HepG2 (cell line): ENCODE results near the gene KIN. TPM values are rescaled to one million over a fixed set of nuclear protein-coding genes. Genes with fewer than 3 reads are reported as not detected.

Experiments used
- CEBPB ChIP-seq: IDR thresholded peaks from 2 replicates; pipeline ENCODE4 v1.6.1; 2011; ENCODE audit warnings: low read depth, low read length, improper control_type of control experiment, borderline replicate concordance
- DR1 ChIP-seq: sonication (generic); formaldehyde crosslinking; IDR thresholded peaks from 2 replicates; pipeline ENCODE4 v1.8.0; 2021; ENCODE audit warnings: mild to moderate bottlenecking, missing genetic modification reagents, inconsistent platforms
- EED ChIP-seq: sonication (generic); formaldehyde crosslinking; IDR thresholded peaks from 2 replicates; pipeline ENCODE4 v1.5.0; 2020; ENCODE audit warnings: mild to moderate bottlenecking, missing genetic modification reagents
- HNF4A ChIP-seq: sonication (generic); formaldehyde crosslinking; IDR thresholded peaks from 2 replicates; pipeline ENCODE4 v1.4.0; 2020; ENCODE audit warnings: missing genetic modification reagents
- KAT7 ChIP-seq: IDR thresholded peaks from 2 replicates; pipeline ENCODE4 v1.6.1; 2018; ENCODE audit warnings: borderline replicate concordance, missing compliant biosample characterization
- KDM4B ChIP-seq: sonication (generic); formaldehyde crosslinking; IDR thresholded peaks from 2 replicates; pipeline ENCODE4 v1.4.0; 2020; ENCODE audit warnings: missing genetic modification reagents
- KLF6 ChIP-seq: IDR thresholded peaks from 2 replicates; pipeline ENCODE4 v1.8.0; 2016; ENCODE audit warnings: missing biosample characterization, missing genetic modification reagents
- KMT2B ChIP-seq: IDR thresholded peaks from 2 replicates; pipeline ENCODE4 v1.6.1; 2016; ENCODE audit warnings: missing genetic modification reagents, missing compliant biosample characterization
- MATR3 ChIP-seq: sonication (generic); formaldehyde crosslinking; IDR thresholded peaks from 2 replicates; pipeline ENCODE4 v1.4.0; 2020; ENCODE audit warnings: missing genetic modification reagents
- PATZ1 ChIP-seq: sonication (generic); formaldehyde crosslinking; IDR thresholded peaks from 2 replicates; pipeline ENCODE4 v1.4.0; 2020; ENCODE audit warnings: missing genetic modification reagents
- PBX2 ChIP-seq: IDR thresholded peaks from 2 replicates; pipeline ENCODE4 v1.6.1; 2016; ENCODE audit warnings: control low read depth
- POLR2AphosphoS2 ChIP-seq: IDR thresholded peaks from 2 replicates; pipeline ENCODE4 v1.6.1; 2011; ENCODE audit warnings: low read depth, low read length, improper control_type of control experiment
- PPARG ChIP-seq: conservative IDR thresholded peaks from 2 replicates; pipeline ENCODE4 v1.6.1; 2016; ENCODE audit warnings: missing biosample characterization, missing genetic modification reagents
- PRDM10 ChIP-seq: sonication (generic); formaldehyde crosslinking; IDR thresholded peaks from 2 replicates; pipeline ENCODE4 v1.4.0; 2020; ENCODE audit warnings: low read depth, missing genetic modification reagents
- RELA ChIP-seq: sonication (generic); formaldehyde crosslinking; IDR thresholded peaks from 2 replicates; pipeline ENCODE4 v1.4.0; 2020; ENCODE audit warnings: missing genetic modification reagents
- RNF2 ChIP-seq: fragments of 450-650 bp; conservative IDR thresholded peaks from 2 replicates; pipeline ENCODE4 v1.6.1; 2016; ENCODE audit warnings: low read depth
- TBX3 ChIP-seq: fragments of 450-650 bp; IDR thresholded peaks from 2 replicates; pipeline ENCODE4 v1.6.1; 2017; ENCODE audit warnings: antibody characterized with exemption, mild to moderate bottlenecking, inconsistent platforms, borderline replicate concordance
- TGIF2 ChIP-seq: IDR thresholded peaks from 2 replicates; pipeline ENCODE4 v1.6.1; 2016; ENCODE audit warnings: control low read depth, missing compliant biosample characterization
- ZNF263 ChIP-seq: sonication (generic); formaldehyde crosslinking; IDR thresholded peaks from 2 replicates; pipeline ENCODE4 v1.4.0; 2020; ENCODE audit warnings: missing genetic modification reagents
- ZNF766 ChIP-seq: sonication (generic); formaldehyde crosslinking; IDR thresholded peaks from 2 replicates; pipeline ENCODE4 v1.5.0; 2020; ENCODE audit warnings: missing genetic modification reagents, borderline replicate concordance
- polyA plus RNA-seq, 8 experiments: library from polyadenylated mRNA; depleted of rRNA in 3 of 8; stranded (reverse) in 7 of 8; unstranded in 1 of 8; fragments of >200 nt; fragmentation: Illumina TruSeq in 4 of 8; extraction: Trizol in 4 of 8; gene quantifications; 2 replicates each; pipeline versions ENCODE4 v1.2.1 to v1.2.3, GENCODE V29; 2011 to 2016; ENCODE audit warnings: low read depth in 4 of 8, missing spikeins in 1 of 8, mixed read lengths in 1 of 8; ENCODE audit not compliant: insufficient read depth in 1 of 8
- total RNA-seq, 5 experiments: library from RNA; depleted of rRNA; stranded (reverse); fragments of >200 nt; fragmentation: Illumina TruSeq; extraction: Trizol; gene quantifications; 2 replicates each; pipeline ENCODE4 v1.2.3, GENCODE V29; 2016; ENCODE audit warnings: low read depth in 1 of 5
- TF ChIP-seq, protein P1 (sequence below): sonication (generic); formaldehyde crosslinking; IDR thresholded peaks from 2 replicates; pipeline ENCODE4 v1.5.0; 2020; ENCODE audit warnings: missing genetic modification reagents
- TF ChIP-seq, protein P2 (sequence below): sonication (generic); formaldehyde crosslinking; IDR thresholded peaks from 2 replicates; pipeline ENCODE4 v1.8.0; 2022; ENCODE audit warnings: mild to moderate bottlenecking, missing genetic modification reagents, moderate library complexity

The KIN gene
- total and polyA plus RNA-seq, 2 of the 13 experiments (the other 11 are each of a cell fraction or from before 2014, with no cell fraction given), result 4.9 to 23.2 TPM

DNA sequence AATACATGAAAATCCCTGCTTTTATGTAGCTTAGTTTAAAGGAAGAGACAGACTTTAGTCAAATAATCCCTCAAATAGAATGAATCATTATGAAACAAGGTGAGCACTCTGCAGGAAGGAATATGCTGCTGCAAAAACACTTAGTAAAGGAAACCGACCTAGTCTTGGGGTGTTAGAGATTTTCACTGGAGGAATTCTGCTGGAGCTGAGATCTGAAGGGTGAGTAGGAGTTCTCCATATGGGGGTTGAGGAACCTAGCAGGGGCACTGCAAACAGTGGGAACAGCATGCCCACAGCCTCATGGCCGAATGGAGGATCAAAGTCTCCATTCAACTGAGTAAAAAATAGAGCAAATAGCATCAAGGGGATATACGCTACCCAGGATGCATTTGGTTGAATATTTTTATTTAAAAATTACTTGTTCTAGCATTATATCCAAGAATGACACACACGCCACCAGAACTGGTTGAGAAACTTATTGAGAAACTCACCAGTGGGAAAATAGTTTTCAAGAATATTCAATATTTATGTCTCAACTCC, 81.2 kb downstream of the KIN start (continued):
- TF ChIP-seq, protein P1, sequence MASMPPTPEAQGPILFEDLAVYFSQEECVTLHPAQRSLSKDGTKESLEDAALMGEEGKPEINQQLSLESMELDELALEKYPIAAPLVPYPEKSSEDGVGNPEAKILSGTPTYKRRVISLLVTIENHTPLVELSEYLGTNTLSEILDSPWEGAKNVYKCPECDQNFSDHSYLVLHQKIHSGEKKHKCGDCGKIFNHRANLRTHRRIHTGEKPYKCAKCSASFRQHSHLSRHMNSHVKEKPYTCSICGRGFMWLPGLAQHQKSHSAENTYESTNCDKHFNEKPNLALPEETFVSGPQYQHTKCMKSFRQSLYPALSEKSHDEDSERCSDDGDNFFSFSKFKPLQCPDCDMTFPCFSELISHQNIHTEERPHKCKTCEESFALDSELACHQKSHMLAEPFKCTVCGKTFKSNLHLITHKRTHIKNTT (CRISPR knock-in tag), result no peak
- TF ChIP-seq PRDM10 (CRISPR knock-in tag), result no peak
- TF ChIP-seq PATZ1 (CRISPR knock-in tag), result 0 out of 2 replicates have a peak, but pooled peaks have one; percentile 10
- TF ChIP-seq PBX2, result no peak
- no peak for TF ChIP-seq EED (CRISPR knock-in tag)
- no peak for TF ChIP-seq KDM4B (CRISPR knock-in tag)
- TF ChIP-seq TGIF2 (CRISPR knock-in tag), result 0 out of 2 replicates have a peak, but pooled peaks have one; percentile 58
- TF ChIP-seq KLF6 (CRISPR knock-in tag), result no peak
- no peak for TF ChIP-seq DR1 (CRISPR knock-in tag)
- no peak for TF ChIP-seq ZNF263 (CRISPR knock-in tag)
- no peak for TF ChIP-seq TBX3
- TF ChIP-seq CEBPB, result 0 out of 2 replicates have a peak, but pooled peaks have one; percentile 3
- TF ChIP-seq KMT2B (CRISPR knock-in tag), result no peak
- TF ChIP-seq RELA (CRISPR knock-in tag), result no peak
- peak; percentile 17; the same call in 1 of the 2 replicates for TF ChIP-seq HNF4A (CRISPR knock-in tag)
- no peak for TF ChIP-seq MATR3
- no peak for TF ChIP-seq RNF2
- TF ChIP-seq PPARG (CRISPR knock-in tag), result no peak
- TF ChIP-seq, protein P2, sequence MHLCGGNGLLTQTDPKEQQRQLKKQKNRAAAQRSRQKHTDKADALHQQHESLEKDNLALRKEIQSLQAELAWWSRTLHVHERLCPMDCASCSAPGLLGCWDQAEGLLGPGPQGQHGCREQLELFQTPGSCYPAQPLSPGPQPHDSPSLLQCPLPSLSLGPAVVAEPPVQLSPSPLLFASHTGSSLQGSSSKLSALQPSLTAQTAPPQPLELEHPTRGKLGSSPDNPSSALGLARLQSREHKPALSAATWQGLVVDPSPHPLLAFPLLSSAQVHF (CRISPR knock-in tag), result no peak
- TF ChIP-seq KAT7, result 0 out of 2 replicates have a peak, but pooled peaks have one; percentile 19
- TF ChIP-seq POLR2AphosphoS2, result no peak
- no peak for TF ChIP-seq ZNF766 (CRISPR knock-in tag)
